ENCODE results near the gene EGFR. TPM values are rescaled to one million over a fixed set of nuclear protein-coding genes. Genes with fewer than 3 reads are reported as not detected.

EGFR gene
- polyA plus RNA-seq, 1 donor from 2014 or later: 0.22 TPM

GRCh38 chr7:55021053-55021452 is 2.2 kb downstream of the EGFR start:
- TF ChIP-seq CTCF (IDR thresholded peaks at IDR 0.05; ENCODE audit: poor library complexity, severe bottlenecking): no peak
- no peak for TF ChIP-seq REST (IDR thresholded peaks at IDR 0.05; ENCODE audit: borderline replicate concordance)
- no peak for TF ChIP-seq EP300 (conservative IDR thresholded peaks at IDR 0.05; ENCODE audit: poor library complexity, severe bottlenecking)
- TF ChIP-seq EZH2 (IDR thresholded peaks at IDR 0.05; ENCODE audit: borderline replicate concordance, insufficient read depth, low read length, poor library complexity, severe bottlenecking): no peak
- TF ChIP-seq SMC3 (conservative IDR thresholded peaks at IDR 0.05; ENCODE audit: poor library complexity): no peak
- no peak for TF ChIP-seq RAD21 (conservative IDR thresholded peaks at IDR 0.05)
- peaks cover 45% of the 10 kb centered on the region for H3K27me3 ChIP-seq (ENCODE audit: insufficient read depth, low read depth, low read length)

GRCh38 chr7:55022002-55022985 is 3.5 kb downstream of the EGFR start:
- no peak overlapping the region for H3K9ac ChIP-seq (ENCODE audit: low read length)
- H3K79me2 ChIP-seq (replicated peaks; ENCODE audit: insufficient read depth, low read length): no peaks in the 10 kb centered on the region
- H3K4me3 ChIP-seq (ENCODE audit: low read length): no peak overlapping the region
- H3K9me3 ChIP-seq (ENCODE audit: low read length): no peaks in the 10 kb centered on the region
- TF ChIP-seq MXI1 (conservative IDR thresholded peaks at IDR 0.05; ENCODE audit: poor library complexity, severe bottlenecking): no peak
- no peak for TF ChIP-seq CTCF (IDR thresholded peaks at IDR 0.05; ENCODE audit: poor library complexity, severe bottlenecking)
- no peak for TF ChIP-seq RAD21 (conservative IDR thresholded peaks at IDR 0.05)
- TF ChIP-seq REST (IDR thresholded peaks at IDR 0.05; ENCODE audit: borderline replicate concordance): no peak
- TF ChIP-seq EZH2 (IDR thresholded peaks at IDR 0.05; ENCODE audit: borderline replicate concordance, insufficient read depth, low read length, poor library complexity, severe bottlenecking): no peak
- no peak for TF ChIP-seq EP300 (conservative IDR thresholded peaks at IDR 0.05; ENCODE audit: poor library complexity, severe bottlenecking)
- no peak for TF ChIP-seq POLR2AphosphoS5 (IDR thresholded peaks at IDR 0.05)
- no peak for TF ChIP-seq SMC3 (conservative IDR thresholded peaks at IDR 0.05; ENCODE audit: poor library complexity)
- no peak for TF ChIP-seq TAF1 (IDR thresholded peaks at IDR 0.05; ENCODE audit: low read depth)
- no peak overlapping the region for H3K27ac ChIP-seq (ENCODE audit: low read length)
- H3K4me2 ChIP-seq (ENCODE audit: low read length): no peak overlapping the region
- no peaks in the 10 kb centered on the region for H4K20me1 ChIP-seq (ENCODE audit: insufficient read depth)
- H3K27me3 ChIP-seq (ENCODE audit: insufficient read depth, low read depth, low read length): peaks cover 40% of the 10 kb centered on the region
- H2AFZ ChIP-seq (ENCODE audit: low read depth, low read length): no peak overlapping the region
- no peaks in the 10 kb centered on the region for H3K36me3 ChIP-seq (ENCODE audit: insufficient read depth, low read length)
- H3K9me2 ChIP-seq (ENCODE audit: insufficient read depth, low read length): no peaks in the 10 kb centered on the region
- no peaks in the 10 kb centered on the region for H3F3A ChIP-seq (ENCODE audit: insufficient read depth, low read length, poor library complexity, severe bottlenecking)

More at GRCh38 chr7:55021053-55021452, 2.2 kb downstream of the EGFR start:
- Histone ChIP-seq H3K79me2 (replicated peaks; ENCODE audit: insufficient read depth, low read length) (no peaks in the 10 kb centered on the region), H3K4me3 (ENCODE audit: low read length) (no peak overlapping the region), H3K4me2 (ENCODE audit: low read length) (no peak overlapping the region), H4K20me1 (ENCODE audit: insufficient read depth) (no peaks in the 10 kb centered on the region), H3K27ac (ENCODE audit: low read length) (no peak overlapping the region), H3F3A (ENCODE audit: insufficient read depth, low read length, poor library complexity, severe bottlenecking) (no peaks in the 10 kb centered on the region), H2AFZ (ENCODE audit: low read depth, low read length) (no peak overlapping the region), H3K9me3 (ENCODE audit: low read length) (no peaks in the 10 kb centered on the region), H3K9me2 (ENCODE audit: insufficient read depth, low read length) (no peaks in the 10 kb centered on the region), H3K9ac (ENCODE audit: low read length) (no peak overlapping the region), H3K36me3 (ENCODE audit: insufficient read depth, low read length) (no peaks in the 10 kb centered on the region)

Data from neural cell (in vitro differentiated cells).